LHCN-M2 (cell line): ENCODE measurements around the gene CILP2. TPM values are rescaled to one million over a fixed set of nuclear protein-coding genes. Genes with fewer than 3 reads are reported as not detected.

ENCODE experiments used
- DNase-seq: peaks from one replicate; pipeline ENCODE4 v3.0.0-alpha.2; 2012; ENCODE audit warnings: low read depth
- total RNA-seq: library from RNA; depleted of rRNA; stranded (reverse); fragments of >200 nt; gene quantifications from 2 replicates; pipeline ENCODE4 v1.2.3, GENCODE V29; 2014

The CILP2 gene
- total RNA-seq, 1 experiment from 2014 or later = 0.06 TPM

- DNase-seq = no peak
Observed at GRCh38 chr19:19543640-19544039, 5.6 kb downstream of the CILP2 start.

GRCh38 chr19:19544257-19544953 is 6.3 kb downstream of the CILP2 start:
- DNase-seq = no peak

GRCh38 chr19:19544954-19545591 is 7.0 kb downstream of the CILP2 start:
- no peak for DNase-seq

- DNase-seq = no peak
Observed at GRCh38 chr19:19545707-19546106, 7.6 kb downstream of the CILP2 start.

- no peak for DNase-seq
Observed at GRCh38 chr19:19546751-19547162, 8.7 kb downstream of the CILP2 start.

GRCh38 chr19:19547674-19548336 is 9.7 kb downstream of the CILP2 start:
- no peak for DNase-seq

GRCh38 chr19:19548915-19549759 is 11.1 kb downstream of the CILP2 start:
- DNase-seq = no peak

- DNase-seq = no peak
Observed at GRCh38 chr19:19549804-19550464, 11.9 kb downstream of the CILP2 start.

- DNase-seq = no peak
Observed at GRCh38 chr19:19550485-19550929, 12.4 kb downstream of the CILP2 start.

GRCh38 chr19:19550972-19551852 is 13.1 kb downstream of the CILP2 start:
- DNase-seq = no peak

- peak; percentile 31 for DNase-seq
Observed at GRCh38 chr19:19551853-19552192, 13.8 kb downstream of the CILP2 start.

- no peak for DNase-seq
Observed at GRCh38 chr19:19552798-19553197, 14.7 kb downstream of the CILP2 start.

GRCh38 chr19:19553670-19554069 is 15.6 kb downstream of the CILP2 start:
- no peak for DNase-seq

- no peak for DNase-seq
Observed at GRCh38 chr19:19554074-19555023, 16.3 kb downstream of the CILP2 start.

- DNase-seq = no peak
Observed at GRCh38 chr19:19558055-19558454, 20.0 kb downstream of the CILP2 start.

- DNase-seq = no peak
Observed at GRCh38 chr19:19558636-19559035, 20.6 kb downstream of the CILP2 start.

GRCh38 chr19:19559931-19560330 is 21.9 kb downstream of the CILP2 start:
- DNase-seq = no peak

GRCh38 chr19:19561946-19562664 is 24.0 kb downstream of the CILP2 start:
- no peak for DNase-seq
